MG63 (cell line): ENCODE measurements around the gene SEMA6D. TPM values are rescaled to one million over a fixed set of nuclear protein-coding genes. Genes with fewer than 3 reads are reported as not detected.

Source experiments
- DNase-seq: peaks from one replicate; pipeline ENCODE4 v3.0.0-alpha.2; 2020
- H3K27me3 ChIP-seq: fragments of 250-450 bp; sonication (Bioruptor Pico); 2 replicates; pipeline ENCODE4 v1.5.1; 2020; ENCODE audit warnings: mild to moderate bottlenecking, moderate library complexity
- H3K36me3 ChIP-seq: fragments of 250-450 bp; sonication (Bioruptor Pico); 2 replicates; pipeline ENCODE4 v1.5.1; 2020; ENCODE audit warnings: mild to moderate bottlenecking, moderate library complexity
- H3K4me3 ChIP-seq: fragments of 250-450 bp; sonication (Bioruptor Pico); 2 replicates; pipeline ENCODE4 v1.5.1; 2020; ENCODE audit warnings: mild to moderate bottlenecking, moderate library complexity
- H3K9me3 ChIP-seq: fragments of 250-450 bp; sonication (Bioruptor Pico); 2 replicates; pipeline ENCODE4 v1.5.1; 2020; ENCODE audit warnings: mild to moderate bottlenecking, moderate library complexity
- total RNA-seq: library from RNA; depleted of rRNA; stranded (reverse); fragments of >200 nt; shearing (Covaris generic); gene quantifications from 2 replicates; pipeline ENCODE4 v1.2.3, GENCODE V29; 2014; ENCODE audit warnings: low replicate concordance

SEMA6D gene
- total RNA-seq, 1 experiment from 2014 or later = 14.1 TPM

DNA sequence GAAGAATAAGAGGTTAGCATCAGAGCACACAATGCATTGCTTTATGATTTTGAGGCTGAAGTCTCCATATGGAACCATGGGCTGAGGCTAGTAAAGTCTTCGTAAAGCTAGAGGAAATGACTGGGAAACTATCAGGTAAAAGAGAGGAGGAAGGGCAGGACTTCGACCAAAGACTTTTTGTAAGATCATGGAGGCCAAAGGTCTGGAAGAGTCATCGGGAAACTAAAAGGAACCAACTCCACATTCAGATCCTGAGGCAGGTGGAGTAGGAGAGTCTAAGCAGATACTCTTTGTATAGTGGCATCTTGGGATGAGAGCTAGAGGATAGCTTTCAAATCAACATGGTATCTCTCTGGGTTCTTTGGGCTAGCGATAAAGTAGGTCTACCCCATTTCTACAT lies 36.3 kb downstream of the SEMA6D start:
- Histone ChIP-seq H3K27me3 (no peaks in the 10 kb centered on the region), H3K9me3 (peaks cover 23% of the 10 kb centered on the region; the same call in 1 of the 2 replicates), H3K4me3 (no peak overlapping the region), H3K36me3 (no peaks in the 10 kb centered on the region)
- DNase-seq = no peak

DNA sequence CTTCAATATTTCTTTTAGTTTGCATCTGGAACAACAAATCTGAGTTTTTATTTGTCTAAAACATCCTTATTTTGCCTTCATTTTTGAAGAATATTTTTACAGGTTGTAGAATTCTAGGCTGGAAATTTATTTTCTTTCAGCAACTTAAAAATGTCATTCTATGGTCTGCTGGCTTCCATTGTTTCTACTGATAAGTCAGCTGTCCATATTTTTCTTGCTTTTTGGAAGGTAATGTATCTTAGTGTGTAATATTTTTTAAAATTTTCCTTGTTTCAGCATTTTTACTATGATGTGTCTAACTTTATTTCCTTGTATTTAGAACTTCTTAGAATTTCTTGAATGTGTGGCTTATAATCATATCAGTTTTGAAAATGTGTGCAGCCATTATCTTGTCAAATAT lies 37.0 kb downstream of the SEMA6D start:
- H3K4me3 ChIP-seq = no peak overlapping the region
- H3K36me3 ChIP-seq = no peaks in the 10 kb centered on the region
- peaks cover 23% of the 10 kb centered on the region; the same call in 1 of the 2 replicates for H3K9me3 ChIP-seq
- DNase-seq = no peak
- no peaks in the 10 kb centered on the region for H3K27me3 ChIP-seq

DNA sequence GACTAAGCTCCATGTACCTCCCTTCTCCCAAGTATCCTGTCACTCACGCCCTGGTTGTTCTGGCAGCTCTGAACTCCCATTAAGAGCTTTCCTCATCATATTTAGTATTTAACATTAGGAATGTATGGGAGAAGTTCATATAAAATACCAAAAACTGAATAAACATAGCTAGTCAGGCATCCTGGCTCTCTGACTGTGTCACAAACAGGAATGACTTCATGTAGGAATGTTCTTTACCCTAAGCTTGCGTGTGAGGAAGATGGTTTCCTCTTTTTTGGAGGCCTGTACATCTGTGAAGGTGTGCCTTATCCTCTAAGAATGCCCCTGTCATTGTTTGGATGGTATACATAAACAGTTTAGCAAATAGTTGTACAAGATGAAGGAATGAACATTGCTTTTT lies 38.6 kb downstream of the SEMA6D start:
- H3K27me3 ChIP-seq = no peaks in the 10 kb centered on the region
- DNase-seq = no peak
- H3K36me3 ChIP-seq = peaks cover 2% of the 10 kb centered on the region; the same call in 1 of the 2 replicates
- peaks cover 23% of the 10 kb centered on the region; the same call in 1 of the 2 replicates for H3K9me3 ChIP-seq
- H3K4me3 ChIP-seq = no peak overlapping the region

DNA sequence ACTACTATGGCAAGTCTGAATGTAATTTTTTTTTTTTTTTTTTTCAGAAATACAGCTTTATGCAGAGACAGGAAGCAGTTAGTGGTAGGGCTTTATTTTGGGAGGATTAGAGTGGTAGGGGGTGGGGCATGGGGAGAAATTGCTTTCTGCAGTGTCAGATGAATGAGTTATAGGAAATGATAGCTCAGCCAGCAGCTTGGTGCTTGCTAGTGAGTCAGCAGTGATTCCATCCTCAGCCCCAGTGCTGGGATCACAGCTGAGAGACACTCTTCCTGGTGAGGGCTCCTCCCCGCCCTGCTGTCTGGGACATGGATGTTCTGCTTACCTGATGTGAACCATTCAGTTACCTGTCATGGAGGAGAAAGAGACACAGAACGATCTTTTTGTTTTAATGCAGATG lies 39.6 kb downstream of the SEMA6D start:
- Histone ChIP-seq H3K4me3 (no peak overlapping the region), H3K36me3 (peaks cover 4% of the 10 kb centered on the region; the same call in 1 of the 2 replicates), H3K9me3 (peaks cover 23% of the 10 kb centered on the region; the same call in 1 of the 2 replicates), H3K27me3 (no peaks in the 10 kb centered on the region)
- peak; percentile 81 for DNase-seq

DNA sequence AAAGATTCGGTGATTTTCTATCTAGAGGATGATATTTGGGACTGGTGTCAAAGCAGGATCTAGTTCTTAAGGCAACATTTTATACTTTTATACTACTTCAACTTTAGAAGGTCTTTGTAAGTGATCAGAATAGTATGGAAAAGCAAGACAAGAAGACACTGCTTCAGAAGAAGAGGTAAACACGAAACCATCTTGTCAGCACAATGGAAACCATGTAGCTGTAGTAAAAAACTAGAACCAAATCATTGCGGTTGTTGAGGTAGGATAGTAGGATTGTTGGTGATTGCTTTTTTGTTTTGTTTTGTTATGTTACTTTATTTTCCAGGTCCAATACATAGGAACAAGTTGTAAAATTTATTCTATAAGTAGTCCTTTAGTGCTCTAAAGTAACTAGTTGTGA lies 40.0 kb downstream of the SEMA6D start:
- H3K27me3 ChIP-seq = no peaks in the 10 kb centered on the region
- H3K9me3 ChIP-seq = peaks cover 19% of the 10 kb centered on the region; the same call in 1 of the 2 replicates
- DNase-seq = no peak
- peaks cover 4% of the 10 kb centered on the region; the same call in 1 of the 2 replicates for H3K36me3 ChIP-seq
- no peak overlapping the region for H3K4me3 ChIP-seq

DNA sequence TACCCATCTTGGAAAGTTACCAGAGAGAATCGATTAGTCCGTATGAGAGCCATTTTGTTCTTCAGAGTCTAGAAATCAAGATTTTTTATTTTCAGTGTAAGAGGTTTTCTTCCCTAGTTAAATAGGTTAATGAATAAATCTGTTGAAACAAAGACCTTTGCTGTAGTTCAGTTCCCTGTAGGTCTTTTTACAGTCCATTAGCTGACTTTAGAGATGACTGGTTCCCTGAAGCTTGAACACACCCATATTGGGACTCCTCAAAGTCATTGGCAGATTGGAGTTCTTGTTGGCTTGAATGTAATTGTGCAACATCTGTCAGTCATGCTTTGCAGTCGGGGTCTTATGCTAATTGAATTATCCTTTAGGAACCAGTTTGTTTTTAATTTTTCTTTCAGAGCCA lies 45.3 kb downstream of the SEMA6D start:
- Histone ChIP-seq H3K27me3 (no peaks in the 10 kb centered on the region), H3K9me3 (no peaks in the 10 kb centered on the region), H3K4me3 (no peak overlapping the region), H3K36me3 (peaks cover 4% of the 10 kb centered on the region; the same call in 1 of the 2 replicates)
- no peak for DNase-seq

DNA sequence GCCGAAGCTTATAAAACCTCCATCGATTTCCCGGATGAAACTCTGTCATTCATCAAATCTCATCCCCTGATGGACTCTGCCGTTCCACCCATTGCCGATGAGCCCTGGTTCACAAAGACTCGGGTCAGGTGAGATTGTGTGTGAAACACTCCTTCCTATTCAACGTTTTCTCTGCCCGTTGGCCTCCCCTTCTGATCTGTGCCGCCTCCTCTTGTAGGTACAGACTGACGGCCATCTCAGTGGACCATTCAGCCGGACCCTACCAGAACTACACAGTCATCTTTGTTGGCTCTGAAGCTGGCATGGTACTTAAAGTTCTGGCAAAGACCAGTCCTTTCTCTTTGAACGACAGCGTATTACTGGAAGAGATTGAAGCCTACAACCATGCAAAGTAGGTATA lies 47.4 kb downstream of the SEMA6D start:
- no peak overlapping the region for H3K4me3 ChIP-seq
- DNase-seq = no peak

DNA sequence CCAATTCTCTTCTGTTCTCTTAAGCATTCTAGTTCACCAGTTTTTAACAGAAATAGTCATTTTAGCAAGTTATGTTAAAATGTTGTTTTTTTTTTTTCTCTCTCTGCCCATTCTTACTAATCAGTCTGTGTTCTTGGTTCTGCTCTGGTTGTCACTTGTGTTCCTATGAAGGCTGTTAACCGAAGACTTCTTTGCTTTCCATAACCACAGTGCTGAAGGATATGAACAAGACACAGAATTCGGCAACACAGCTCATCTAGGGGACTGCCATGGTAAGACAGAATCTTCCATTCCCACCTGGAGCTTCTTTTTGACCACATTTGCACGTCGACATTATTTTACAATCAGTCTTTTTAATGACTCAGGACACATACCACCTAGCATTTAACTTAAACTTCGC lies 49.1 kb downstream of the SEMA6D start:
- no peaks in the 10 kb centered on the region; the same call in 1 of the 2 replicates for H3K36me3 ChIP-seq
- DNase-seq = no peak
- no peaks in the 10 kb centered on the region for H3K27me3 ChIP-seq
- H3K4me3 ChIP-seq = no peak overlapping the region
- H3K9me3 ChIP-seq = no peaks in the 10 kb centered on the region

More for the DNA sequence above, 47.4 kb downstream of the SEMA6D start:
- Histone ChIP-seq H3K36me3 (peaks cover 4% of the 10 kb centered on the region; the same call in 1 of the 2 replicates), H3K27me3 (no peaks in the 10 kb centered on the region), H3K9me3 (no peaks in the 10 kb centered on the region)

DNA sequence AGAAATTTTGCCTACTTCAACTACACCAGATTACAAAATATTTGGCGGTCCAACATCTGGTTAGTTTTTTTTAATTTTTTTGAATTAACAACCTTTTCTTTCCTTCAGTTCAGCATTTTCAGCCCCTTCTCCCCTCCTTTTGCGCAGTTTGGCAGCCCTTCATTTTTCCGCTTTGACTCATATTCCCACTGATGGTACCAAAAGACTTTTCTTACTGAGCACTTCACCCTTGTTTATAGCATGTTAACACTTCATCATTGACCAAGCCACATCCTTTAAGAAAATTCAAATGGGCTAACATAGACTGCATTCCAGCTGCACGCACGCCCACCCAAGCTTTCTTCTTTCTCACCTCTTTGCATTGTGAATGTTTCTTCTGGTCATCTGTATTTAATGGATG lies 49.7 kb downstream of the SEMA6D start:
- Histone ChIP-seq H3K27me3 (no peaks in the 10 kb centered on the region), H3K36me3 (no peaks in the 10 kb centered on the region; the same call in 1 of the 2 replicates), H3K4me3 (no peak overlapping the region), H3K9me3 (no peaks in the 10 kb centered on the region)
- DNase-seq = no peak

DNA sequence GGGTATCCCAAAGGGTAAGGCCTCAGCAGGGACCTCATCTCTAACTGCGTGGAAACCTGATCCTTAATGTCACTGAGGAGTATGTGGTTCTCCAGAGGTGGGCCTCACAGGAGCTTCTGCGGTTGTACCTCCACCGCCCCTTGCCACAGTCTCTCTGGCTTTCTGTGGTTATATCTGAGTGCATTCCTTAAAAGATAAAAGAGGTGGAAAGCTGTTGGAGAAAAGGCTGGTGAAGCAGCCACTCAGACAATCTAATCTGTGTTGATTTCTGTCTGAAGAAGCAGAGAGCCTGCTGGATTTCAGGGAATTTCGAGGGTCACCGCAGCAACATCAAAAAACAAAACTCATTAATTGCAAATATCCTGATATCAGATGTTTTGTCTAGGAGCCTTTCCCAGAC lies 51.4 kb downstream of the SEMA6D start:
- no peak for DNase-seq
- Histone ChIP-seq H3K4me3 (no peak overlapping the region), H3K9me3 (no peaks in the 10 kb centered on the region), H3K27me3 (no peaks in the 10 kb centered on the region), H3K36me3 (no peaks in the 10 kb centered on the region; the same call in 1 of the 2 replicates)

DNA sequence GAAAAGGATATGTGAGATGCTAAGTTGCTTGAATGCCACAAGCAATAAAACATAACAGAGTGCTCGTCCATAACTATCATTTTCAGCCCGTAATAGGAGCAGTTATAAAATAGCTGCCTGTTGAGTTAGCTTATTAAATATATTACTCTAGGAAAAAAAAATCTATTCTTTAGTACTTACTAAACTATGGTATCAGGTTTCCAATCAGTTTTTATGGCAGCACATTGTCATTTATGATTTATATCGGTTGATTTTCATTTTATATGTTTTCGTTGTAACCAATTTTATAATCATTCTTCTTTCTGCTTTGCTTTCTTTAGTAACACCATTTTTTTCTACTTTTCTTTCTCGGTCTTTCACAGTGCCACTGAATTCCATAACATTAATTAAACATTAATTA lies 51.9 kb downstream of the SEMA6D start:
- no peaks in the 10 kb centered on the region; the same call in 1 of the 2 replicates for H3K36me3 ChIP-seq
- DNase-seq = no peak
- H3K27me3 ChIP-seq = no peaks in the 10 kb centered on the region
- no peaks in the 10 kb centered on the region for H3K9me3 ChIP-seq
- H3K4me3 ChIP-seq = no peak overlapping the region

DNA sequence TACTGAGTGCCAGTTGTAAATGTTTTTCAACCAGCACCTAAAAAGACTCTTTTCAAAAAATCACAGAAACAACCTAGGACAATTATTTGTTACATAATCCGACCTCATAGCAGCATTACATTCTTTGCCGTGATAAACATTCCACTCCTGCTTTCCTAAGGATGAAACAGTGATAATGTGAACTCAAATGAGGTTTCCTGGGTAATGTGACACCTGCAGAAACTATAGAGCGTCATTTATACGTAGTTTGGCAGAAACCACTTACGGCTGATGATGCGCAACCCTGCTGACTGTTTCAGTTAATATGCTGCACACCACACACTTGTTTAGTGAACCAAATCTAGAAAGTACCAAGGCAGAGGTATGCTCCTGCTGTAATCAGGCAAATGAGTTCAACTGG lies 55.8 kb downstream of the SEMA6D start:
- no peak overlapping the region for H3K4me3 ChIP-seq
- no peak for DNase-seq
- H3K9me3 ChIP-seq = no peaks in the 10 kb centered on the region
- no peaks in the 10 kb centered on the region for H3K27me3 ChIP-seq
- H3K36me3 ChIP-seq = no peaks in the 10 kb centered on the region

DNA sequence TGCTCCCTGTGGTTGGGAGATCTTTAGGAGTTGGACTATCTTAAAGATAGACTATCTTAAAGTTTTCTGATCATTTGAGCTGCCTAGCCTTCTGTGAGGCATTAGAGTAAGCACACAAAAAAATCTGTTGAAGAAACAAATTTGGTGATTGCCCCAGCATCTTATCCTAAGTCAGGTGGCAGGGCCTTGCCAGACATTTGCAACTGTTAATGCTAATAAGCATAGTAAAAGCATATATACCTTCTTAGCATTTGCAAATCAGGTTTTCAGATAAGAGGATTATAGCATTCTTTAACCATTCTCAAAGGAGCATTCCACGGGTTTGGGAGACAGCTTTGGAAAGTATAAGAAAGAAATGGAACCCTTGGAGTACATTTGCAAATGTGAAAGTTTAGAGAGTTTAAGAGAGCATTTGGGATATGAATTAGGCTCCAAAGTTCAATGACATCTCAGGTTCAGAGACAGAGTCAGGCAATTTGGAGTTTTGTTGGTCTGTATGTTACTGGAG lies 61.0 kb downstream of the SEMA6D start:
- Histone ChIP-seq H3K4me3 (no peak overlapping the region), H3K9me3 (no peaks in the 10 kb centered on the region), H3K27me3 (no peaks in the 10 kb centered on the region), H3K36me3 (no peaks in the 10 kb centered on the region)
- no peak for DNase-seq

DNA sequence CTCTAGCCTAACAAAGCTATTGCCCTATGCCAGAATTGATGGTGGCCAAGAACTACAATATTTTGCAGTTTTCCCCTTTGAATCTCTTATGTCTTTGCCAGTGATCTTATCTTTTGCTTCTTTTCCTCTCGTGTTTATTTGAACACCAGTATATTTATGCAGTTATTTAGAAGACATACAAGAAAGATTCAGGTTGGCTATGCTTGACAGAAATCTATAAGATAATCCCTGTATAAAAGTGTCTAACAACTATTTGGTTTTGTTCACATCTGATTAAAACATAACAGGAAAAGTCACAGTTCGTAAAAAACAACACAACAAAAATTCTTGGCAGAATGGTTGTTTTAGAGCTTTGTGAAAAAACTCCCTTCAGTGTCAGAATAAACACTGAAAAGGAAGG lies 63.7 kb downstream of the SEMA6D start:
- DNase-seq = no peak
- Histone ChIP-seq H3K4me3 (no peak overlapping the region), H3K27me3 (no peaks in the 10 kb centered on the region), H3K36me3 (no peaks in the 10 kb centered on the region), H3K9me3 (no peaks in the 10 kb centered on the region)

DNA sequence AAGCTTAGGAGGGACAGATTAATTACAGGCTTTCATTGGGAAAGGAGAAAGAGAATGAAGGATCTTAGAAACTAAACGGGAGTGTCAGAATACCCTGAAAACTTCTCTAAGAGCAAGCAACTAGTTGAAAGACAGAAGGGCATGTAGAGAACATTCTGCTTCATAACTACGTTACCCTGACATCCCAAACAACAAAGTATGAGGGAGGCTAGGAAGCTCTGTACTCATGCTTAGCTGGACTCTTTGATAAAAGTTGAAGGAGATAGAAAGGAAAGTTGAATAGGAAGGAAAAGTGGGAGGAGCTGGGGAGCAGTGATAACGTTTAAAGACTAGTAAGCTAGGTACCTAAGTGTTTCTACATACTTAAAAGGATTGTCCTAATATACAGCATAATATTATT lies 64.2 kb downstream of the SEMA6D start:
- no peak for DNase-seq
- no peaks in the 10 kb centered on the region for H3K9me3 ChIP-seq
- no peaks in the 10 kb centered on the region for H3K27me3 ChIP-seq
- no peaks in the 10 kb centered on the region for H3K36me3 ChIP-seq
- H3K4me3 ChIP-seq = no peak overlapping the region

DNA sequence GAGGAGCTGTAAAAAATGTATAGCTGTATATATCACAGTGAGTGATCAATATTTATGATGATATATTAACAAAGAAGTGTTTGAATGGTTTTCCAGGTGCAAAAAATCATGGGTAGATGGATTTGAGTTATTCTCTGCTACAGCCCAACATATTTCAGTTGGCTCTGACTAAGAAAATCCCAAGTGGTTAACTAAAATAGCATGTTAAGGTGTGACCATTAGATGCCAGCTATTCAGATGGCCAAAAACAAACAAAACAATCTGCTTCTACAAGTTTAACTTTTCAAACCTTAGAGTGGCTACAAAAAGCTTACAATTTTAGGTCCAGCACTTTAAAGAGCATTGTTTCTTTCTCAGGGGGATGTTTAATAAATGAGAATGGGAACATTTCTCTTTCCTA lies 67.5 kb downstream of the SEMA6D start:
- no peaks in the 10 kb centered on the region for H3K9me3 ChIP-seq
- H3K27me3 ChIP-seq = no peaks in the 10 kb centered on the region
- H3K36me3 ChIP-seq = no peaks in the 10 kb centered on the region

DNA sequence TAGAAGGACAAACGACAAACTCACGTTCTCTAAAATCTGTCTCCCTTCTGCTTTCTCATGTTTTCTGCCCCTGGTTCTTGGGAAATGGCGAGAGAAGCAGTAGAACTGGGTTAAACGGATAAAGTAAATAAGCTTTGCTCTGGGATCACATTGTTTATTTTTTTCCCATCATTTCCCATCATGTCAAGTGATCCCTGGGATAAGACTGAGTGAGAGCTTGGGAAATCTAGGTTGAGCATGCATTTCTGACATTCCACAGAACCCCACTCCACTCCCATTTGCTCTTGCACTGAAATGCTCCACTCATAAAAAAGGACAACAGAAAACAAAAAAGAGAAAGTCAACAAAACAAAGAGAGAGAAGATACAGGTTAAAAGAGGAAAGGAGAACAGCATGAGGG lies 69.1 kb downstream of the SEMA6D start:
- Histone ChIP-seq H3K36me3 (no peaks in the 10 kb centered on the region), H3K27me3 (no peaks in the 10 kb centered on the region), H3K9me3 (no peaks in the 10 kb centered on the region), H3K4me3 (no peak overlapping the region)
- no peak for DNase-seq

More for the DNA sequence above, 67.5 kb downstream of the SEMA6D start:
- H3K4me3 ChIP-seq = no peak overlapping the region
- DNase-seq = no peak

DNA sequence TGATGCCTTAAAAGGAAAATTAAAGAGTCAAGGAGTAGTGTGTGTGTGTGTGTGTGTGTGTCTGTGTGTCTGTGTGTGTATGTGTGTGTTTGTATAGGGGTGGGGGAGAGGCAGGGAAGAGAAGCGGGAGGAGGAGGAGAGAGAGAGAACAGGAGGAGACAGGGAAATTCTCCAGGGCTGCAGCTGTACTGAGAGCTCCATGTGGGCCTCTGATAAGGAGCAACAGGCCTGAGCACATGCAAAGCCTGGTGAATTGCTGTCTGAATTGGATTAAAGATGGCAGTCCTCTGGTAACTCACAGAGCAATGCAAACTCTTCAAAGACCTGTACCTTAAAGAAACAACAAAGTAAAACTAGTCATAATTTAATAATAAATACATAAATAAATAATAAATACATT lies 70.6 kb downstream of the SEMA6D start:
- DNase-seq = no peak
- Histone ChIP-seq H3K9me3 (no peaks in the 10 kb centered on the region), H3K36me3 (no peaks in the 10 kb centered on the region), H3K4me3 (no peak overlapping the region), H3K27me3 (no peaks in the 10 kb centered on the region)
